Right atrium auricular region (tissue), 2 donors: ENCODE results near the gene CCDC8. TPM values are rescaled to one million over a fixed set of nuclear protein-coding genes. Genes with fewer than 3 reads are reported as not detected.

ENCODE experiments used
- DNase-seq: peaks from one replicate; pipeline ENCODE4 v3.0.0-alpha.2; 2019; ENCODE audit warnings: low spot score
- H3K27ac ChIP-seq, 2 donors: fragments of 200-600 bp; sonication (generic); 1 replicate in 1 of 2; 2 replicates in 1 of 2; pipeline ENCODE4 v1.5.1; 2016 to 2019
- H3K27me3 ChIP-seq, 2 donors: fragments of 200-600 bp; sonication (generic); one replicate each; pipeline versions ENCODE4 v1.5.1 to v1.6.0; 2017 to 2019
- H3K36me3 ChIP-seq: fragments of 200-600 bp; sonication (generic); one replicate; pipeline ENCODE4 v1.5.1; 2016
- H3K4me1 ChIP-seq, 2 donors: fragments of 200-600 bp; sonication (generic); one replicate each; pipeline versions ENCODE4 v1.5.1 to v1.6.0; 2017 to 2019
- H3K4me3 ChIP-seq, 2 donors: fragments of 200-600 bp; sonication (generic); 1 replicate in 1 of 2; 2 replicates in 1 of 2; pipeline ENCODE4 v1.5.1; 2017 to 2019; ENCODE audit warnings: mild to moderate bottlenecking in 1 of 2, moderate library complexity in 1 of 2
- H3K9me3 ChIP-seq, 2 donors: fragments of 200-600 bp; sonication (generic); one replicate each; pipeline ENCODE4 v1.5.1; 2019
- total RNA-seq, 2 donors: library from RNA; depleted of rRNA; stranded (reverse); fragments of >200 nt; gene quantifications; one replicate each; pipeline ENCODE4 v1.1.0, GENCODE V29; 2016
- TF ChIP-seq, protein P1 (sequence below), 2 donors: fragments of 200-600 bp; sonication (generic); IDR thresholded peaks; one replicate each; pipeline ENCODE4 v1.5.1; 2019; ENCODE audit warnings: antibody characterized with exemption in 2 of 2

Gene CCDC8
- total RNA-seq, 2 donors from 2014 or later: 30.4 to 34.6 TPM

DNA sequence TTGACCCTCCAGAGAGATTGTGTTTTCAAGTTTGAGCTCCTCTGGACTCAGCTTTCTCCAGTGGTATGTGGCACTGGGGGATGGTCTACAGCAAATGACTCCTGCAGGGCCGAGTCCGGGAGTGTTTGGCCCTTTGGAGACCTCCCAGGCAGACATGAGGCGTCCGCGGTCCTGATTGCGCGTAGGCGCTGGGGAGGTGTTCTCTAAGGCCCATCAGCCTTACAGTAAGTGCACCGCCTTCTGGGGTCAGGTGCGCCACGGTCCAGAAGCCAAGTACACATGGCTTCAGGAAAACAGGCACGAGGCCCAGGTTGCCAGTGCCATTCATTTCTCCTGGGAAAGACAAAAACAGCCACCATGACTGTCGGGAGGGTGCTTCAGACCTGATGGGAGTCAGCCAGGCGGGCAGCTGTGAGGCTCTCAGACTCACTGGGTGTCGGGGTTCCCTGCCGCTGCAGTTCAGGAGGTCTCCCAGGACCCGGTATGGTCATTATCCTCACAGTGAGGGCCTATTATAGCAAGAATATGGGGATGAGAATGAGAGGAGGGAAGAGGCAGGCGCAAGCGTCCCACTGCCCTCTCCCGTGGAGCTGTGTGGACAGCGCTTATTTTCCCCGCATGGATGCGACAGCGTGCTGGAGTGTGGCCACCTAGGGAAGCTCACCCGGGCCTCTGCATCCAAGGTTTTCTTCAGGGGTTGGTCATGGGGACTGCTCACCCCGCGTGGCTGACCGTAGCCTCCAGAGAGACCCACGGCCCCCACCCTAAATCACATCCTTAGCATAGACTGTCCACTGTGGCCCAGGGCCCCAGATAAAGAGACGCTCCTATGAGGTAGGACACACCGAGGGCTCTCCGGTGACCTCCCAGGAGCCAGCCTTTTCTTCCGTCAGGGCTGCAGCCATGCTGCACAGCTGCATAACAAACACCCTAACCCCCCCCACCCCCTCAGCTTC, 21.8 kb downstream of the CCDC8 start:
- H3K9me3 ChIP-seq: no peaks in the 10 kb centered on the region
- H3K4me3 ChIP-seq: no peak overlapping the region
- TF ChIP-seq, protein P1, sequence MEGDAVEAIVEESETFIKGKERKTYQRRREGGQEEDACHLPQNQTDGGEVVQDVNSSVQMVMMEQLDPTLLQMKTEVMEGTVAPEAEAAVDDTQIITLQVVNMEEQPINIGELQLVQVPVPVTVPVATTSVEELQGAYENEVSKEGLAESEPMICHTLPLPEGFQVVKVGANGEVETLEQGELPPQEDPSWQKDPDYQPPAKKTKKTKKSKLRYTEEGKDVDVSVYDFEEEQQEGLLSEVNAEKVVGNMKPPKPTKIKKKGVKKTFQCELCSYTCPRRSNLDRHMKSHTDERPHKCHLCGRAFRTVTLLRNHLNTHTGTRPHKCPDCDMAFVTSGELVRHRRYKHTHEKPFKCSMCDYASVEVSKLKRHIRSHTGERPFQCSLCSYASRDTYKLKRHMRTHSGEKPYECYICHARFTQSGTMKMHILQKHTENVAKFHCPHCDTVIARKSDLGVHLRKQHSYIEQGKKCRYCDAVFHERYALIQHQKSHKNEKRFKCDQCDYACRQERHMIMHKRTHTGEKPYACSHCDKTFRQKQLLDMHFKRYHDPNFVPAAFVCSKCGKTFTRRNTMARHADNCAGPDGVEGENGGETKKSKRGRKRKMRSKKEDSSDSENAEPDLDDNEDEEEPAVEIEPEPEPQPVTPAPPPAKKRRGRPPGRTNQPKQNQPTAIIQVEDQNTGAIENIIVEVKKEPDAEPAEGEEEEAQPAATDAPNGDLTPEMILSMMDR (IDR thresholded peaks at IDR 0.05): no peak
- no peaks in the 10 kb centered on the region for H3K4me1 ChIP-seq
- DNase-seq: no peak
- H3K27ac ChIP-seq: no peak overlapping the region
- H3K36me3 ChIP-seq: peaks cover 61% of the 10 kb centered on the region
- no peaks in the 10 kb centered on the region for H3K27me3 ChIP-seq

GRCh38 chr19:46390866-46391265, 22.5 kb downstream of the CCDC8 start:
- Histone ChIP-seq H3K27me3 (no peaks in the 10 kb centered on the region), H3K27ac (peak overlapping the region in 1 of 2 donors; percentile 25)

GRCh38 chr19:46390121-46390858, 23.1 kb downstream of the CCDC8 start:
- Histone ChIP-seq H3K9me3 (no peaks in the 10 kb centered on the region), H3K27me3 (no peaks in the 10 kb centered on the region), H3K36me3 (peaks cover 69% of the 10 kb centered on the region), H3K27ac (peak overlapping the region in 1 of 2 donors; percentile 25), H3K4me1 (no peaks in the 10 kb centered on the region), H3K4me3 (no peak overlapping the region)
- TF ChIP-seq, protein P1 (IDR thresholded peaks at IDR 0.05): no peak
- DNase-seq: no peak

More at GRCh38 chr19:46390866-46391265, 22.5 kb downstream of the CCDC8 start:
- Histone ChIP-seq H3K4me3 (no peak overlapping the region), H3K36me3 (peaks cover 68% of the 10 kb centered on the region), H3K4me1 (no peaks in the 10 kb centered on the region), H3K9me3 (no peaks in the 10 kb centered on the region)
- no peak for DNase-seq
- TF ChIP-seq, protein P1 (IDR thresholded peaks at IDR 0.05): no peak

DNA sequence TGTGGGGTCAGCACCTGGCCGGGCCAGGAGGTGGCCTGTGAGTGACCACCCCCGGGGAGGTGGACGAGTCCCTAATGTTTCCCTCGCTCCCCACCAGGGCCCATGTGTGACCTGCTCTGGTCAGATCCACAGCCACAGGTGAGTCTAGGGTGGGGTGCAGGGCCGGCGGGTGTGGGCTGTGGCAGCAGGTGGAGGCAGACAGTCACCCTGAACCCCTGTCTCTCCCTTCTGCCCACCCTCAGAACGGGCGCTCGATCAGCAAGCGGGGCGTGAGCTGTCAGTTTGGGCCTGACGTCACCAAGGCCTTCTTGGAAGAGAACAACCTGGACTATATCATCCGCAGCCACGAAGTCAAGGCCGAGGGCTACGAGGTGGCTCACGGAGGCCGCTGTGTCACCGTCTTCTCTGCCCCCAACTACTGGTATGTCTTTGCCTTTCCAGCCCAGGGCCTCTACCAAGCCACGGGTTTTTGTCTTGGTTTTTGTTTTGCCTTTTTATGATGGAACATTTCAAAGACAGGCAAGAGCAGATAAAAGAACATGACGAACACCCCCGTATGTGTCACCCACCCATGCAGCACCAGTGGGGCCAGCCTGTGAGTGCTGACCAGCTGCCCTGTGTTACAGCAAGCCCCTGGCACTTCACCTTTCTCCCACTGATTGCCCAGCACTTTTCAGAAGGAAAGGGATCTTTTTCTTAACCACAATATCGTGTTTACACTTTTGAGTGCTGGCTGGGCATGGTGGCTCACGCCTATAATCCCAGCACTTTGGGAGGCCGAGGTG, 24.9 kb downstream of the CCDC8 start:
- H3K27ac ChIP-seq: no peak overlapping the region
- H3K36me3 ChIP-seq: peaks cover 78% of the 10 kb centered on the region
- TF ChIP-seq, protein P1 (IDR thresholded peaks at IDR 0.05): no peak
- H3K9me3 ChIP-seq: no peaks in the 10 kb centered on the region
- peaks cover 0 to 15% of the 10 kb centered on the region in 2 donors for H3K4me1 ChIP-seq
- H3K27me3 ChIP-seq: no peaks in the 10 kb centered on the region
- H3K4me3 ChIP-seq: no peak overlapping the region
- DNase-seq: no peak

DNA sequence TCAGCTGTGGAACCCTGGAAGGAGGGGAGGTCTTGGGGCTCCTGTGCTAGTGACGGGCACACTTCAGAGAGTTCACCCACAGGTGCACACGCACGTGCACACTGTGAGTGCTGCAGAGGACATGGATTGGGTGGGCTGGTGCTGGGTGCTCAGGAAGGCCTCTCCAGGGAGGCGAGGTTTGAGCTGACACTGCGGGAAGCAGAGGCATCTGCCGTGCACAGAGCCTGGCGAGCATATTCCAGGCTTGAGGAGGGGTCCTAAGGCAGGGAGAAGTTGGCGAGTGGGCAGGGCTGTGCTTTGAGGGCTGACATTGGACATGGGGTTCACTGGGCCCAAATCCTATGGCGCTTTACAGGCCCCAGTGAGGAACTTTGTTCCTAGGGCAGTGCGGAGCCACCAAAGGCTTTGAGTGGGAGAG, 25.6 kb downstream of the CCDC8 start:
- TF ChIP-seq, protein P1 (IDR thresholded peaks at IDR 0.05): no peak
- H3K4me1 ChIP-seq: peaks cover 0 to 20% of the 10 kb centered on the region in 2 donors
- no peak for DNase-seq
- H3K9me3 ChIP-seq: no peaks in the 10 kb centered on the region
- no peak overlapping the region for H3K4me3 ChIP-seq
- H3K27me3 ChIP-seq: no peaks in the 10 kb centered on the region
- peaks cover 83% of the 10 kb centered on the region for H3K36me3 ChIP-seq
- no peak overlapping the region for H3K27ac ChIP-seq
